SKM-1 (cell line): ENCODE data around the gene SCRN2.

ENCODE experiments used
- DNase-seq: peaks from one replicate; lab custom pipeline; 2025; ENCODE audit not compliant: unreplicated experiment; lab: John Stamatoyannopoulos, UW

Gene SCRN2

GRCh38 chr17:47807421-47807820 is 33.7 kb downstream of the SCRN2 start:
- DNase-seq, result no peak

DNA sequence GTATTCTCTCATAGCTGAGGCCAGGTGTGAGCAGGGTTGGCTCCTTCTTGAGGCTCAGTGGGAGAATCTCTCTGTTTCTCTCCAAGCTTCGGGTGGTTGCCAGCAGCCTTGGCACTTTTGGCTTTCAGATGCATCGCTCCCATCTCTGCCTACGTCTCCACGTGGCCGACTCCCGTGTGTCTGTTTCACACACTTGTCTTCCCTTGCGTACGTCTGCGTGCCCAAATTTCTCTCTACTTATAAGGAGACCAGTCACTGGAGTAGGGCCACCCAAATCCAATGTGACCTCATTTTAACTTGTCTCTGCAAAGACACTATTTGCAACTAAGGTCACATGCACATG is 34.2 kb downstream of the SCRN2 start:
- DNase-seq, result no peak

- no peak for DNase-seq
These were observed 34.8 kb downstream of the SCRN2 start for GRCh38 chr17:47806026-47806912.

GRCh38 chr17:47804461-47804860 is 36.6 kb downstream of the SCRN2 start:
- no peak for DNase-seq

DNA sequence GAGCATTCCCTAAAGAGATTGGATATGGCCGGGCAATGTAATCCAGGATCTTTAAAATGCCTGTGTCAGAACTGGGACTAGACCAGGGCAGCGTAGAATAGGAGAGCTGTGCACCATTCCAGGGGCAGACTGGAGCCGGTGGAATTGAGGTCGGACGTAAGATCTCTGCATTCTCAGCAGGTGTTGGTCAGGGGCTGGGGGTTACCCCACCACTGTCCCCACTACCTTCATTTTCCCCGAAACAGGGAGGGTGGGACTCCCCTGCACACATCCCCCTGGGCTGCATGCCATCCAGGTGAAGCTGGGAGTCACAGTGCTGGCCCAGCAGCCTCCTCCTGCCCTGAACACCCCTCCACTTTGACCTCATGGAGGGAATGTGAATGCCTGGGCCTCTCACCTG is 37.3 kb downstream of the SCRN2 start:
- DNase-seq, result no peak

DNA sequence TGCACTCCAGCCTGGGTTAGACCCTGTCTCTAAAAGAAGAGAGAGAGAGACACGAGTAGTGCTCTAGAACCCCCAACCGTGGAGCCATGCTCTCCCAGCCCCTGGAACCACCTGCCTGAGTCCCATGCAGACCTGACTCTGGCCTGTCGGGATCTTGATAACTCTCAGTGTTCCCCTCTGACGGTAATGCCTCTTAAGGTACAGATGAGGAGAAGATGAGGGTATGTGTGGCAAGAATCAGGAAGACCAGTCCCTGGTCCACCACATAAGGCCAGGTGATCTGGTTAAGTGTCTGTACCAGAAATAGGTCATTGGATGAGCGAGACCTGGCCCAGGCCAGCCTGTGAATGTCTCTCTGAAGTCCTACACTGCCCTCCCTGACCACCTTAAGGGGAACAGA is 37.9 kb downstream of the SCRN2 start:
- DNase-seq, result no peak

GRCh38 chr17:47802341-47803022 is 38.6 kb downstream of the SCRN2 start:
- DNase-seq, result peak; percentile 7

DNA sequence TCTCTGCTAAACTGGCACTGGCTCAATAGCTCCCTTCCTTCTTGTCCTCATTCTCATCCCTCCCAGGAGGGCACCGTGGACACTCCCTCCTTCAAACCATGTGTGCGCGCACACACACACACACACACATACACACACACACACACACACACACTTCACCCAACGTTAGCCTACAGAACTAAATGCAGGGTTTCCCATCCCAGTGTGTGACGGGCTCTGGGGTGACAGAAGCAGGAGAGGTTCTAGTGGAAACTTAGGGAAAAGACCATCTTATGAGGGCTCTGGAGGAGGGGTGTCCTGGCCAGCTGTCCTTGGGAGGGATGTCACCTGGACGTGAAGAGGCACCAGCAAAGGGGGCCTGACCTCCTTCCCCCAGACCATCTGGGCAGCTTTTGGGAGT is 39.2 kb downstream of the SCRN2 start:
- DNase-seq, result no peak

DNA sequence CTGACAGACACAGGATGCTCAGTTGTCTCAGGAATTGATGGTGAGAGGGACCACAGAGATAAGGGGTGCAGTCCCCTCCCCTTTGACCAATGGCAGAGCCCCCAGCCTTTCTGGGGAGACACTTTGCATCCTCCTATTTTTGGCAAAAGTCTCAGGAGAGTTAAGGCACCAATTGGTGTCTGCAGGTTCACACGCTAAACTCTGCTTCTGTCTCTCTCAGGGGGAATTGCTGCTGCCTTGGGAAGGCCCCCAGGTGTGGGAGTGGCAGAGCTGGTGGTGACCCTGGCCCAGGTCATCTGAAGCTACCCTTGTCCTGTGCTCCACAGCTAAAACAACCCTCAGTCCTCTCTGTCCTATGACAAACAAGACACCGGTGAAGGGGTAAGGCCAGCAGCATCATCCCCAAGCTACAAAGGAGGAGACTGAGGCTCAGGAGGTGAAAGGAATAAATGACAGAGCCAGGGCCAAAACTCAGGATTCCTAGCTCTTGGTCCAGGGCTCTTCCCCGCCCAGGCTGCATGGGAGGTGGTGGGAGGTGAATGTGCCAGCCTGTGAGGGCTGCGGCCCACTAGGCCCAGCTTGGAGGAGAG is 39.8 kb downstream of the SCRN2 start:
- DNase-seq, result no peak

GRCh38 chr17:47800686-47801085 is 40.4 kb downstream of the SCRN2 start:
- no peak for DNase-seq

- DNase-seq, result no peak
These were observed 43.3 kb downstream of the SCRN2 start for GRCh38 chr17:47797797-47798196.

- DNase-seq, result no peak
These were observed 48.1 kb downstream of the SCRN2 start for GRCh38 chr17:47792979-47793378.

DNA sequence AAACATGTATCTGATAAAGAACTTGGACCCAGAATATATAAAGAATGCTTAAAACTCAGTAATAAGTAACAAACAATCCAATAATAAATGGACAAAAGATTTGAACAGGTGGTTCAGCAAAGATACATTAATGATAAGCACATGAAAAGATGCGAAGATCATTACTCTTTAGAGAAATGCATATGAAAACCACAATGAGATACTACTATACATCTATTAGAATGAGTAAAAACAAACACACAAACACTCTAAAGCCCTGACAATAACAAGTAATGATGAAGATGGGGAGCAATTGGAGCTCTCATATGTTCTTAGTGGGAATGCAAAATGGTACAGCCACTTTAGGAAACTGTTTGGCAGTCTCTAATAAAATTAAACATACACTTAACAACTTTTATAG is 48.6 kb downstream of the SCRN2 start:
- no peak for DNase-seq

DNA sequence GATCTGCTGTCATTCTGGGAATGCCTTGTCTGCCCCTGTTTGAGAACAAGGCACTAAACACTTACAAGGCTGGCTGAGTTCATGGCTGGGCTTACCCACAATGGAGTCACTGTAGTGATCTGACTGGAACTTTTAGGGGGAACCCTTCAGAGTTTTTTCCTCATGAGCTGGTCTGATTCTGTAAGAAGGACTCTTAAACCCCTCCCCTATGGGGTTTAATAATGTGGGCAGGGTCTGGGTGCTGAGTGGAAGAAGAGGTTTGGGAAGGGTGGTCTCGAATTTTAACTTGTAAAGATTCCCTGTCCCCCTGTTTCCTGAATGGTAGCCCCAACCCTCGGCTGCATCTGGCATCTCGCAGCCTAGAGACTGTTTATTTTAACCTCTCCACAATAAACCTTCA is 50.0 kb downstream of the SCRN2 start:
- no peak for DNase-seq

- no peak for DNase-seq
These were observed 51.2 kb downstream of the SCRN2 start for GRCh38 chr17:47789611-47790561.
